K562 (cell line): ENCODE results near the gene UBE2D3. TPM values are rescaled to one million over a fixed set of nuclear protein-coding genes. Genes with fewer than 3 reads are reported as not detected.
A peak's percentile ranks its signal among the peaks of the same experiment; 100 is the strongest.

ENCODE experiments used
- CBX8 ChIP-seq: fragments of 200-600 bp; sonication (generic); IDR thresholded peaks from 2 replicates; pipeline ENCODE4 v1.6.1; 2012; ENCODE audit warnings: borderline replicate concordance, mixed run types, low read depth, mild to moderate bottlenecking, moderate library complexity, mixed read lengths, low read length, control low read depth, inconsistent platforms; ENCODE audit not compliant: poor library complexity, severe bottlenecking; ENCODE audit errors: extremely low read depth
- CHD1 ChIP-seq: fragments of 200-600 bp; sonication (generic); IDR thresholded peaks from one replicate; pipeline ENCODE4 v1.6.1; 2012; ENCODE audit warnings: mild to moderate bottlenecking, moderate library complexity, low read length, inconsistent platforms
- GATA2 ChIP-seq: sonication (generic); formaldehyde crosslinking; IDR thresholded peaks from 2 replicates; pipeline ENCODE4 v1.4.0; 2020; ENCODE audit warnings: mild to moderate bottlenecking, missing genetic modification reagents
- NCOR1 ChIP-seq: fragments of 450-650 bp; IDR thresholded peaks from 2 replicates; pipeline ENCODE4 v1.6.1; 2016; ENCODE audit warnings: mild to moderate bottlenecking, moderate library complexity
- POLR3A ChIP-seq: IDR thresholded peaks from 2 replicates; pipeline ENCODE4 v1.6.1; 2011; ENCODE audit warnings: borderline replicate concordance, mild to moderate bottlenecking, moderate library complexity; ENCODE audit not compliant: insufficient read length, insufficient read depth; ENCODE audit errors: extremely low read depth
- PTBP1 ChIP-seq: fragments of 200-400 bp; formaldehyde crosslinking; IDR thresholded peaks from 2 replicates; pipeline ENCODE4 v1.6.1; 2017; ENCODE audit warnings: low read depth, low read length
- RBM25 ChIP-seq: fragments of 200-400 bp; formaldehyde crosslinking; IDR thresholded peaks from 2 replicates; pipeline ENCODE4 v1.6.1; 2018; ENCODE audit warnings: low read length, low read depth, moderate library complexity; ENCODE audit not compliant: severe bottlenecking
- SMAD2 ChIP-seq: fragments of 150-350 bp; IDR thresholded peaks from 2 replicates; pipeline ENCODE4 v1.6.1; 2014; ENCODE audit warnings: low read depth, mild to moderate bottlenecking, low read length
- SP1 ChIP-seq: sonication (generic); formaldehyde crosslinking; IDR thresholded peaks from 2 replicates; pipeline ENCODE4 v1.8.1; 2022; ENCODE audit warnings: mild to moderate bottlenecking, missing genetic modification reagents
- TOE1 ChIP-seq, 2 experiments: fragments of 450-650 bp in 1 of 2; sonication (generic) in 1 of 2; formaldehyde crosslinking in 1 of 2; IDR thresholded peaks; 2 replicates each; pipeline versions ENCODE4 v1.7.1 to v1.8.0; 2016 to 2022; ENCODE audit warnings: borderline replicate concordance in 2 of 2, mild to moderate bottlenecking in 2 of 2, antibody characterized with exemption in 1 of 2, inconsistent platforms in 1 of 2, low read depth in 1 of 2, missing genetic modification reagents in 1 of 2, moderate library complexity in 1 of 2
- ZFP1 ChIP-seq: fragments of 450-650 bp; formaldehyde crosslinking; IDR thresholded peaks from 2 replicates; pipeline ENCODE4 v1.4.0; 2020; ENCODE audit warnings: mild to moderate bottlenecking, mixed read lengths
- ZHX1 ChIP-seq: fragments of 150-350 bp; conservative IDR thresholded peaks from 2 replicates; pipeline ENCODE4 v1.6.1; 2014; ENCODE audit warnings: low read length
- ZKSCAN3 ChIP-seq: fragments of 250-450 bp; sonication (Bioruptor Pico); IDR thresholded peaks from 2 replicates; pipeline ENCODE4 v1.4.0; 2020
- ZNF212 ChIP-seq: fragments of 450-650 bp; formaldehyde crosslinking; IDR thresholded peaks from 2 replicates; pipeline ENCODE4 v1.4.0; 2020; ENCODE audit warnings: mild to moderate bottlenecking
- ZNF384 ChIP-seq: IDR thresholded peaks from 2 replicates; pipeline ENCODE4 v1.6.1; 2012; ENCODE audit warnings: low read depth, low read length, improper control_type of control experiment
- ZNF431 ChIP-seq: sonication (generic); formaldehyde crosslinking; IDR thresholded peaks from 2 replicates; pipeline ENCODE4 v1.8.0; 2022; ENCODE audit warnings: mild to moderate bottlenecking, missing genetic modification reagents
- ZNF512 ChIP-seq: IDR thresholded peaks from 2 replicates; pipeline ENCODE4 v1.6.1; 2016; ENCODE audit warnings: missing genetic modification characterization, missing compliant biosample characterization
- ZNF583 ChIP-seq: fragments of 250-450 bp; sonication (Bioruptor Pico); IDR thresholded peaks from 2 replicates; pipeline ENCODE4 v1.4.0; 2020
- ZNF785 ChIP-seq: fragments of 250-450 bp; sonication (Bioruptor Pico); IDR thresholded peaks from 2 replicates; pipeline ENCODE4 v1.4.0; 2020; ENCODE audit warnings: mild to moderate bottlenecking
- polyA plus RNA-seq, 8 experiments: library from polyadenylated mRNA; depleted of rRNA in 4 of 8; stranded (reverse) in 5 of 8; unstranded in 3 of 8; fragments of >200 nt; fragmentation: Nextera tagmentation in 2 of 8; fragmentation: Illumina TruSeq in 1 of 8; extraction: Ambion mirVana in 2 of 8; extraction: Trizol in 1 of 8; gene quantifications; 2 replicates each; pipeline versions ENCODE4 v1.2.1 to v1.2.3, GENCODE V29; 2011 to 2014; ENCODE audit warnings: inconsistent platforms in 1 of 8, missing spikeins in 1 of 8
- total RNA-seq, 7 experiments: library from RNA; depleted of rRNA in 6 of 7; stranded (reverse); fragments of >200 nt in 6 of 7; fragmentation: Illumina TruSeq in 2 of 7; extraction: Trizol in 2 of 7; gene quantifications; 2 replicates each; pipeline versions ENCODE4 v1.2.1 to v1.2.3, GENCODE V29; 2011 to 2021; ENCODE audit warnings: low replicate concordance in 1 of 7

UBE2D3 gene
- total and polyA plus RNA-seq, 9 of the 15 experiments (the other 6 are each of a cell fraction or from before 2014, with no cell fraction given) = 191 to 618 (median 292) TPM

- TF ChIP-seq ZKSCAN3 (CRISPR knock-in tag) = no peak
- TF ChIP-seq ZNF512 (tag) = no peak
- no peak for TF ChIP-seq ZNF785 (CRISPR knock-in tag)
- TF ChIP-seq GATA2 (CRISPR knock-in tag) = 0 out of 2 replicates have a peak, but pooled peaks have one; percentile 32
- no peak for TF ChIP-seq SMAD2
- no peak for TF ChIP-seq ZNF384
- peak; percentile 88 for TF ChIP-seq SP1 (CRISPR knock-in tag)
- TF ChIP-seq TOE1 (IDR thresholded peaks at IDR 0.05; ENCODE audit: borderline replicate concordance) = peak; percentile 46; the same call in 1 of the 2 replicates
- TF ChIP-seq TOE1 (CRISPR knock-in tag; IDR thresholded peaks at IDR 0.05; ENCODE audit: borderline replicate concordance, low read depth) = no peak; the same call in 1 of the 2 replicates
- peak; percentile 50 for TF ChIP-seq NCOR1
- TF ChIP-seq CHD1 = no peak
- no peak for TF ChIP-seq POLR3A
- no peak; the same call in 1 of the 2 replicates for TF ChIP-seq ZNF583
- no peak for TF ChIP-seq ZFP1 (CRISPR knock-in tag)
- peak; percentile 79; the same call in 1 of the 2 replicates for TF ChIP-seq ZHX1
- no peak for TF ChIP-seq PTBP1
- TF ChIP-seq ZNF212 = no peak
- TF ChIP-seq ZNF431 = no peak
- no peak for TF ChIP-seq CBX8
- TF ChIP-seq RBM25 = peak; percentile 85
Observed at GRCh38 chr4:102827674-102828496, 534 bp upstream of the UBE2D3 start (continued).
